Activated CD8-positive, alpha-beta memory T cell treated with anti-CD3 and anti-CD28 coated beads, Interleukin-2, amount 10 ng/mL, durations not matched to agents 7 days and 5 days (primary cell): Measurements from ENCODE around the gene MBD3L5. TPM values are rescaled to one million over a fixed set of nuclear protein-coding genes. Genes with fewer than 3 reads are reported as not detected.
"Not testable (repeated sequence)": the region's sequence is repeated elsewhere in the genome, so short reads cannot be mapped to it uniquely, and the experiment has no call there.

Experiments used
- ATAC-seq: fragments of 150-1000 bp; cut with Tn5 transposase; one replicate; pipeline ENCODE4 v1.10.0; 2021; ENCODE audit warnings: moderate library complexity
- CTCF ChIA-PET: fragments of 350-600 bp; sonication (Branson Sonifier 250); formaldehyde crosslinking; loops from one replicate; lab custom pipeline; 2021; ENCODE audit warnings: antibody characterized with exemption; lab: Charles Lee
- DNase-seq: peaks from one replicate; pipeline ENCODE4 v3.0.0-alpha.2; 2020
- H3K27ac Mint-ChIP-seq: one replicate; pipeline ENCODE4 v1.8.0; 2021; ENCODE audit warnings: mild to moderate bottlenecking, mixed read lengths
- H3K27me3 Mint-ChIP-seq: one replicate; pipeline ENCODE4 v1.8.0; 2021; ENCODE audit warnings: mixed read lengths
- H3K36me3 Mint-ChIP-seq: one replicate; pipeline ENCODE4 v1.8.0; 2021; ENCODE audit warnings: mild to moderate bottlenecking, mixed read lengths
- H3K4me1 Mint-ChIP-seq: one replicate; pipeline ENCODE4 v1.8.0; 2021; ENCODE audit warnings: mixed read lengths
- H3K4me3 Mint-ChIP-seq: one replicate; pipeline ENCODE4 v1.8.0; 2021; ENCODE audit warnings: mild to moderate bottlenecking, moderate library complexity, mixed read lengths
- H3K9me3 Mint-ChIP-seq: one replicate; pipeline ENCODE4 v1.8.0; 2022; ENCODE audit warnings: low read depth, mixed read lengths
- total RNA-seq, 2 experiments: library from RNA; stranded (reverse); gene quantifications; one replicate each; pipeline ENCODE4 v1.2.3, GENCODE V29; 2021

Gene MBD3L5
- total RNA-seq, 2 experiments from 2014 or later: not detected

- Mint-ChIP-seq H3K4me3 (no peak overlapping the region), H3K4me1 (peaks cover 28% of the 10 kb centered on the region), H3K27me3 (no peaks in the 10 kb centered on the region), H3K27ac (no peak overlapping the region), H3K36me3 (no peaks in the 10 kb centered on the region), H3K9me3 (peaks cover 2% of the 10 kb centered on the region)
- DNase-seq (no peak), ATAC-seq (peak; percentile 39)
- CTCF ChIA-PET: no interaction called here
These were observed 19.4 kb upstream of the MBD3L5 start for GRCh38 chr19:7010722-7011593.

DNA sequence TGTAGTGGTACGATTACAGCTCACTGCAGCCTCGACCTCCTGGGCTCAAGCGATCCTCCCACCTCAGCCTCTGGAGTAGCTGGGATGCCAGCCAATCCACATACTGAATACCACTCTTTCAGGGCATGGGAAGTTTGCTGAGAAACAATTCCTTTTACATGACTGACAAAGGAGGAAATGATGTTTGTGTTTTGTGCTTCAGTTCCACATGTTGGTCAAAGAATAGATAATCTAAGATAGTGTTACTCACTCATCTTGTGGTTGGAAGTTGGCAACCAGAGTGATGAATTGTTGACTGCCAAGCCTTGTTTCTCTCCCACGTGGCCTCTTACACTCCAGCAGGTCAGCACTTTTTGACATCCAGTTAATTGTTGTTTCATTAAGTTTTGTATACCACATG, 16.7 kb upstream of the MBD3L5 start:
- H3K36me3 Mint-ChIP-seq: no peaks in the 10 kb centered on the region
- H3K9me3 Mint-ChIP-seq: peaks cover 2% of the 10 kb centered on the region
- DNase-seq (no peak), ATAC-seq (peak; percentile 42)
- no peaks in the 10 kb centered on the region for H3K27me3 Mint-ChIP-seq
- no peak overlapping the region for H3K4me3 Mint-ChIP-seq
- H3K4me1 Mint-ChIP-seq: peaks cover 28% of the 10 kb centered on the region
- peak overlapping the region; percentile 42 for H3K27ac Mint-ChIP-seq
- CTCF ChIA-PET: no interaction called here

DNA sequence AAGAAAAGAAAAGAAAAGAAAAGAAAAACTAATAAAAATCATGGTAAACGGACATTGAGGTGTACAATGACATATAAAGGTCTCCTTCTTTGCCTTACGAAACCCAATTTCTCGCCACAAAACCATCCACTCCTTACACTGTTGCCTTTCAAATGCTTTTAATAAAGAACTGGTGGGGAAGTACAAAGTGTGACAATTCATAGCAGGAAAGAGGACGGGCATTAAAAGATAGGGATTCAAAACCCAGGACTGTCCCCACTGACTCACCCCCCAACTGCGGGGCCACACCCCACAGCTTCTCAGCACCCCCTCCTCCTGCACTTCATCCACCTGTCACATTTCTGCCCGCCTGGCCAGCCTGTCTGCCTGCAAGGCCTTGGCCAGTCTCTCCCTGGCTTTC, 11.6 kb upstream of the MBD3L5 start:
- no peak for DNase-seq
- Mint-ChIP-seq H3K27ac (no peak overlapping the region), H3K9me3 (no peaks in the 10 kb centered on the region), H3K4me1 (peaks cover 4% of the 10 kb centered on the region), H3K27me3 (no peaks in the 10 kb centered on the region), H3K4me3 (no peak overlapping the region), H3K36me3 (no peaks in the 10 kb centered on the region)
- ATAC-seq: no peak
- CTCF ChIA-PET: no interaction called here

- H3K9me3 Mint-ChIP-seq, H3K36me3 Mint-ChIP-seq, ATAC-seq, DNase-seq, CTCF ChIA-PET, H3K4me3 Mint-ChIP-seq, H3K4me1 Mint-ChIP-seq, H3K27me3 Mint-ChIP-seq, H3K27ac Mint-ChIP-seq: not testable (repeated sequence)
These were observed 9.0 kb upstream of the MBD3L5 start, which contains the start of gene MBD3L2B for GRCh38 chr19:7021331-7021730. TSS of gene MBD3L2B (minus strand) at chr19:7021431. CDS start at chr19:7021397, 34 bp downstream.

- H3K4me1 Mint-ChIP-seq, H3K4me3 Mint-ChIP-seq, CTCF ChIA-PET, ATAC-seq, DNase-seq, H3K36me3 Mint-ChIP-seq, H3K27ac Mint-ChIP-seq, H3K9me3 Mint-ChIP-seq, H3K27me3 Mint-ChIP-seq: not testable (repeated sequence)
These were observed 1.6 kb upstream of the MBD3L5 start for GRCh38 chr19:7028790-7029189.

- ATAC-seq, H3K27me3 Mint-ChIP-seq, H3K9me3 Mint-ChIP-seq, H3K4me3 Mint-ChIP-seq, H3K27ac Mint-ChIP-seq, DNase-seq, H3K4me1 Mint-ChIP-seq, CTCF ChIA-PET, H3K36me3 Mint-ChIP-seq: not testable (repeated sequence)
These were observed 9.7 kb downstream of the MBD3L5 start, which contains the start of gene MBD3L4 for GRCh38 chr19:7040079-7040478. TSS of gene MBD3L4 (minus strand) at chr19:7040179. CDS start at chr19:7040144, 35 bp downstream.

DNA sequence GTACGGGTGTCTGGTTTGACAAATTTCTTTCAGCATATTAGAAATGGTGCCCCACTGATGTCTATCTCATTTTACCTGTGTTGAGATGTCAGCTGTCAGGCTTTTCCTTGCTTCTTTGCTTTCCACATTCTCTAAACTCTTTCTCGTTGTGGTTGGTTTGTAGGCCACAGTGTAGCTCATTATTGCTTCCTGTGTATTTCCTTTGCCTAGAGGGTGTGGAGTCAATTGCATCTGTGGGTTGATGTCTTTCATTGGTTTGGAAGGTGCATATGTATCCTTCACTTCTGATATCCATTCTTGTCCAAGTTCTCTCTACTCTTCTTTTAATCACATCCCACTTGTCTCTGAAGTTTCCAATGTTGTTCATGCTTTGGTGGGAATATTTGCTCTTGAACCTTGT, 11.2 kb downstream of the MBD3L5 start:
- not testable (repeated sequence) for H3K36me3 Mint-ChIP-seq

GRCh38 chr19:7049021-7049420, 18.6 kb downstream of the MBD3L5 start, which contains the start of gene MBD3L2:
TSS of gene MBD3L2 (plus strand) at chr19:7049321. CDS start at chr19:7049374, 53 bp downstream.
- CTCF ChIA-PET, H3K27ac Mint-ChIP-seq, ATAC-seq, H3K4me3 Mint-ChIP-seq, H3K9me3 Mint-ChIP-seq, H3K36me3 Mint-ChIP-seq, H3K4me1 Mint-ChIP-seq, DNase-seq, H3K27me3 Mint-ChIP-seq: not testable (repeated sequence)

More for the DNA sequence above, 11.2 kb downstream of the MBD3L5 start:
- H3K4me1 Mint-ChIP-seq, H3K27ac Mint-ChIP-seq, DNase-seq, ATAC-seq, H3K9me3 Mint-ChIP-seq, CTCF ChIA-PET, H3K27me3 Mint-ChIP-seq, H3K4me3 Mint-ChIP-seq: not testable (repeated sequence)

DNA sequence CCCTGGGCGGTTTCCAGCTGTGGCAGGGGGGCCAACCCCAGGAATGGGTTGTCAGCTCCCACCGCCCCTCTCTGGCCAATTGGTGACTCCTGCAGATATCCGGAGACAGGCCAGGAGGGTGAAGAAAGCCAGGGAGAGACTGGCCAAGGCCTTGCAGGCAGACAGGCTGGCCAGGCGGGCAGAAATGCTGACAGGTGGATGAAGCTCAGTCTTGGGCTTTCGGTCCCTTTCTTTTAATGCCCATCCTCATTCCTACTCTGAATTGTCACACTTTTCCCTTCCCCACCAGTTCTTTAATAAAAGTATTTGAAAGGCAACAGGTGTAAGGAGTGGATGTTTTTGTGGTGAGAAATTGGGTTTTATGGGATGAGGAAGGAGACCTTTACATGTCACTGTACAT, 21.0 kb downstream of the MBD3L5 start:
- H3K36me3 Mint-ChIP-seq, DNase-seq, H3K4me1 Mint-ChIP-seq, H3K9me3 Mint-ChIP-seq, H3K27ac Mint-ChIP-seq, ATAC-seq, H3K27me3 Mint-ChIP-seq, H3K4me3 Mint-ChIP-seq, CTCF ChIA-PET: not testable (repeated sequence)

- H3K4me1 Mint-ChIP-seq, H3K9me3 Mint-ChIP-seq, H3K4me3 Mint-ChIP-seq, CTCF ChIA-PET, DNase-seq, H3K36me3 Mint-ChIP-seq, H3K27me3 Mint-ChIP-seq, H3K27ac Mint-ChIP-seq: not testable (repeated sequence)
- ATAC-seq: peak; percentile 33
These were observed 22.5 kb downstream of the MBD3L5 start for GRCh38 chr19:7052896-7053295.

GRCh38 chr19:7054635-7055368, 24.4 kb downstream of the MBD3L5 start:
- DNase-seq, H3K36me3 Mint-ChIP-seq, H3K4me1 Mint-ChIP-seq, CTCF ChIA-PET, ATAC-seq, H3K27ac Mint-ChIP-seq, H3K27me3 Mint-ChIP-seq, H3K4me3 Mint-ChIP-seq, H3K9me3 Mint-ChIP-seq: not testable (repeated sequence)

DNA sequence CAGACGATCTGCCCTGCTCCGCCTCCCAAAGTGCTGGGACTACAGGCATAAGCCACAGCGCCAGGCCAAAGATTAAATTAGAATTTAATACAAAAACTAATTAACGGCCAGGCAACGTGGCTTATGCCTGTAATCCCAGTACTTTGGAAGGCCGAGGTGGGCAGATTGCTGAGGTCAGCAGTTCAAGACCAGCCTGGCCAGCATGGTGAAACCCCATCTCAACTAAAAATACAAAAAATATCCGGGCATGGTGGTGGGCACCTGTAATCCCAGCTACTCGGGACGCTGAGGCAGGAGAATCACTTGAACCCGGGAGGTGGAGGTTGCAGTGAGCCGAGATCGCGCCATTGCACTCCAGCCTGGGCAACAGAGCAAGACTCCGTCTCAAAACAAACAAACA, 25.3 kb downstream of the MBD3L5 start:
- H3K9me3 Mint-ChIP-seq, H3K4me3 Mint-ChIP-seq, H3K4me1 Mint-ChIP-seq, H3K27ac Mint-ChIP-seq, CTCF ChIA-PET, DNase-seq, H3K27me3 Mint-ChIP-seq, H3K36me3 Mint-ChIP-seq, ATAC-seq: not testable (repeated sequence)

GRCh38 chr19:7056371-7056770, 26.0 kb downstream of the MBD3L5 start:
- not testable (repeated sequence) for H3K27ac Mint-ChIP-seq, DNase-seq

More at GRCh38 chr19:7056371-7056770, 26.0 kb downstream of the MBD3L5 start:
- CTCF ChIA-PET, H3K9me3 Mint-ChIP-seq, H3K36me3 Mint-ChIP-seq, H3K4me1 Mint-ChIP-seq, H3K4me3 Mint-ChIP-seq, H3K27me3 Mint-ChIP-seq, ATAC-seq: not testable (repeated sequence)
